HepG2 (cell line): Measurements from ENCODE around the gene RASL12. TPM values are rescaled to one million over a fixed set of nuclear protein-coding genes. Genes with fewer than 3 reads are reported as not detected.

Source experiments
- ADNP ChIP-seq: sonication (generic); formaldehyde crosslinking; IDR thresholded peaks from 2 replicates; pipeline ENCODE4 v1.4.0; 2020; ENCODE audit warnings: missing genetic modification reagents
- AKAP8 ChIP-seq: sonication (generic); formaldehyde crosslinking; IDR thresholded peaks from 2 replicates; pipeline ENCODE4 v1.5.1; 2020; ENCODE audit warnings: mild to moderate bottlenecking, missing genetic modification reagents
- ATAD3A ChIP-seq: sonication (generic); formaldehyde crosslinking; IDR thresholded peaks from 2 replicates; pipeline ENCODE4 v1.4.0; 2020; ENCODE audit warnings: missing genetic modification reagents
- BRF2 ChIP-seq: sonication (generic); formaldehyde crosslinking; IDR thresholded peaks from 2 replicates; pipeline ENCODE4 v1.8.1; 2022; ENCODE audit warnings: mild to moderate bottlenecking, missing genetic modification reagents
- EED ChIP-seq: sonication (generic); formaldehyde crosslinking; IDR thresholded peaks from 2 replicates; pipeline ENCODE4 v1.5.0; 2020; ENCODE audit warnings: mild to moderate bottlenecking, missing genetic modification reagents
- FOXO4 ChIP-seq: sonication (generic); formaldehyde crosslinking; conservative IDR thresholded peaks from 2 replicates; pipeline ENCODE4 v1.8.1; 2023; ENCODE audit warnings: missing genetic modification reagents
- FOXP1 ChIP-seq, 2 experiments: fragments of 450-650 bp in 1 of 2; IDR thresholded peaks; 2 replicates each; pipeline ENCODE4 v1.6.1; 2017 to 2018; ENCODE audit warnings: antibody characterized with exemption in 1 of 2
- GFI1 ChIP-seq: sonication (generic); formaldehyde crosslinking; IDR thresholded peaks from 2 replicates; pipeline ENCODE4 v1.5.0; 2020; ENCODE audit warnings: missing genetic modification reagents, mild to moderate bottlenecking, borderline replicate concordance
- GLI4 ChIP-seq: sonication (generic); formaldehyde crosslinking; IDR thresholded peaks from 2 replicates; pipeline ENCODE4 v1.5.1; 2020; ENCODE audit warnings: missing genetic modification reagents, mild to moderate bottlenecking, moderate library complexity, borderline replicate concordance
- HNF1A ChIP-seq, 2 experiments: sonication (generic) in 1 of 2; formaldehyde crosslinking in 1 of 2; IDR thresholded peaks; 2 replicates each; pipeline versions ENCODE4 v1.4.0 to v1.6.1; 2016 to 2020; ENCODE audit warnings: borderline replicate concordance in 1 of 2, low read depth in 1 of 2, mild to moderate bottlenecking in 1 of 2, missing genetic modification reagents in 1 of 2
- HNRNPH1 ChIP-seq: fragments of 200-400 bp; formaldehyde crosslinking; optimal IDR thresholded peaks from 2 replicates; pipeline ENCODE3; 2017; ENCODE audit warnings: mild to moderate bottlenecking, low read depth, low read length
- MXI1 ChIP-seq: IDR thresholded peaks from 3 replicates; pipeline ENCODE4 v1.6.1; 2012; ENCODE audit warnings: low read depth, low read length, inconsistent platforms, borderline replicate concordance
- NFE2L1 ChIP-seq: sonication (generic); formaldehyde crosslinking; IDR thresholded peaks from 2 replicates; pipeline ENCODE4 v1.4.0; 2020; ENCODE audit warnings: missing genetic modification reagents, mild to moderate bottlenecking, borderline replicate concordance
- TCF12 ChIP-seq, 2 experiments: fragments of 450-650 bp in 1 of 2; sonication (generic) in 1 of 2; formaldehyde crosslinking in 1 of 2; IDR thresholded peaks; 2 replicates each; pipeline versions ENCODE4 v1.6.1 to v1.8.0; 2017 to 2022; ENCODE audit warnings: antibody characterized with exemption in 1 of 2, mild to moderate bottlenecking in 1 of 2, missing genetic modification reagents in 1 of 2, moderate library complexity in 1 of 2
- U2AF1 ChIP-seq: fragments of 200-400 bp; formaldehyde crosslinking; optimal IDR thresholded peaks from 2 replicates; pipeline ENCODE3; 2017; ENCODE audit warnings: mild to moderate bottlenecking, low read depth, low read length
- YY1 ChIP-seq: IDR thresholded peaks from 2 replicates; pipeline ENCODE4 v1.6.1; 2011; ENCODE audit warnings: low read length, low read depth, moderate library complexity, mild to moderate bottlenecking; ENCODE audit not compliant: insufficient read depth, insufficient replicate concordance
- ZFX ChIP-seq: sonication (generic); formaldehyde crosslinking; IDR thresholded peaks from 2 replicates; pipeline ENCODE4 v1.4.0; 2020; ENCODE audit warnings: mild to moderate bottlenecking, low read depth, missing genetic modification reagents, moderate library complexity
- ZNF569 ChIP-seq: sonication (generic); formaldehyde crosslinking; IDR thresholded peaks from 2 replicates; pipeline ENCODE4 v1.5.0; 2020; ENCODE audit warnings: mild to moderate bottlenecking, missing genetic modification reagents, moderate library complexity, borderline replicate concordance
- ZNF598 ChIP-seq: sonication (generic); formaldehyde crosslinking; IDR thresholded peaks from 2 replicates; pipeline ENCODE4 v1.5.1; 2020; ENCODE audit warnings: mild to moderate bottlenecking, missing genetic modification reagents, borderline replicate concordance
- polyA plus RNA-seq, 8 experiments: library from polyadenylated mRNA; depleted of rRNA in 3 of 8; stranded (reverse) in 7 of 8; unstranded in 1 of 8; fragments of >200 nt; fragmentation: Illumina TruSeq in 4 of 8; extraction: Trizol in 4 of 8; gene quantifications; 2 replicates each; pipeline versions ENCODE4 v1.2.1 to v1.2.3, GENCODE V29; 2011 to 2016; ENCODE audit warnings: low read depth in 4 of 8, missing spikeins in 1 of 8, mixed read lengths in 1 of 8; ENCODE audit not compliant: insufficient read depth in 1 of 8
- total RNA-seq, 5 experiments: library from RNA; depleted of rRNA; stranded (reverse); fragments of >200 nt; fragmentation: Illumina TruSeq; extraction: Trizol; gene quantifications; 2 replicates each; pipeline ENCODE4 v1.2.3, GENCODE V29; 2016; ENCODE audit warnings: low read depth in 1 of 5

Gene RASL12
- total and polyA plus RNA-seq, 2 of the 13 experiments (the other 11 are each of a cell fraction or from before 2014, with no cell fraction given), result 0.16 to 0.55 TPM

GRCh38 chr15:65044724-65045481 lies 22.9 kb downstream of the RASL12 start, which contains the start of gene SLC51B (continued):
- TF ChIP-seq FOXO4 (CRISPR knock-in tag) (no peak), BRF2 (CRISPR knock-in tag) (no peak), AKAP8 (no peak), HNRNPH1 (no peak), NFE2L1 (CRISPR knock-in tag) (no peak), ZNF569 (no peak), TCF12 (IDR thresholded peaks at IDR 0.05) (no peak), TCF12 (CRISPR knock-in tag; IDR thresholded peaks at IDR 0.05) (0 out of 2 replicates have a peak, but pooled peaks have one; percentile 70), YY1 (peak; percentile 21), GLI4 (CRISPR knock-in tag) (no peak), ZFX (CRISPR knock-in tag) (peak; percentile 83), U2AF1 (peak; percentile 68), ADNP (no peak), ZNF598 (0 out of 2 replicates have a peak, but pooled peaks have one; percentile 53), FOXP1 (IDR thresholded peaks at IDR 0.05) (0 out of 2 replicates have a peak, but pooled peaks have one; percentile 44), FOXP1 (CRISPR knock-in tag; IDR thresholded peaks at IDR 0.05) (peak; percentile 89), ATAD3A (CRISPR knock-in tag) (no peak), EED (no peak), MXI1 (peak; percentile 73; the same call in 1 of the 3 replicates), HNF1A (IDR thresholded peaks at IDR 0.05; ENCODE audit: low read depth) (peak; percentile 84; the same call in 1 of the 2 replicates), HNF1A (CRISPR knock-in tag; IDR thresholded peaks at IDR 0.05; ENCODE audit: borderline replicate concordance) (peak; percentile 95), GFI1 (CRISPR knock-in tag) (peak; percentile 75; the same call in 1 of the 2 replicates)
